NCI-H128 (cell line): ENCODE measurements around the gene SNTG2.

ENCODE experiments used
- DNase-seq: peaks from one replicate; lab custom pipeline; 2025; ENCODE audit not compliant: unreplicated experiment; lab: John Stamatoyannopoulos, UW

SNTG2 gene

DNA sequence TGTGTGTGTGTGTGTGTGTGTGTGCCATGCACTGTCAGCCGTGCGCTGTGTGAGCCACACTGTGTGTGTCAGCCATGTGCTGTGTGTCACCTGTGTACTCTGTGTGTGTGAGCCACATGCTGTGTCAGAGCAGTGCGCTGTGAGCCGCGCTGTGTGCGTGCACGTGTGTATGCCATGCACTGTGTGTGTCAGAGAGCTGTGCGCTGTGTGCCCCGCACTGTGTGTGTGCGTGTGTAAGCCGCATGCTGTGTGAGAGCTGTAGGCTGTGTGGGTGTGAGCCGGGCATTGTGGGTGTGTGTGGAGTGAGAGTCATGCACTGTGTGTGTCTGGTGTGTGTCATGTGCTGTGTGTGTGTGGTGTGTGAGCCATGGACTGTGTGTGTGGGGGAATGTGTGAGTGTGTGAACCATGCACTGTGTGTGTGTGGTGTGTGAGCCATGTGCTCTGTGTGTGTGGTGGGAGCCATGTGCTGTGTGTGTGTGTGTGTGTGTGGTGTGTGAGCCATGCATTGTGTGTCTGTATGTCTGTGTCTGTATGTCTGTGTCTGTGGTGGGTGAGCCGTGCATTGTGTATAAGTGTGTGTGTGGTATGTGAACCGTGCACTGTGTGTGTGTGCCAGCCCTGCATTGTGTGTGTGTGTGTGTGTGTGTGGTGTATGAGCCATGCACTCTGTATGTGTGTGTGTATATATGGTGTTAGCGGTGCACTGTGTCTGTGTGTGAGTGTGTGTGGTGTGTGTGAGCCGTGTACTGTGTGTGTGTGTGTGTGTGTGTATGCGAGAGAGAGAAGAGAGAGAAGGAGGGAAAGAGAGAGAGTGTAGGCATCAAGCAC is 356.3 kb downstream of the SNTG2 start:
- no peak for DNase-seq

DNA sequence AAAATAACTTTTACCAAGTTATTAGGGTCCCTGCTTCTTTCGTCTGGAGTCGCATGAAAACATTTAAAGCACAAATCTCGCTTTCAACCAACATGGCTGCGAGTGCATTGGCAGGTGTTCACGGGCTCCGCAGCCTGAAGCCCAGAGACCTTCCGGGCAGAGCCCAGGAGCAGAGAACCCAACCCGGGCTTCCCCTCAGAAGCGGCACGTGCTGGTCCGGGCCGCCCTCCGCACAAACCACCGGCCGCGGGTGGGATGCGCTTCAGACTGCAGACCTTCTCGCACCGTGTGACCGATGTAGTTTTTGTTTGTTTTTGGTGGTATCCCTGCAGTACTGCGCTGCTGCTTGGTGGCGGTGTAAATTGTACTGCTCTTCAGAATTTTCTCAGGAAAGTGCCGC is 357.0 kb downstream of the SNTG2 start:
- DNase-seq: no peak

DNA sequence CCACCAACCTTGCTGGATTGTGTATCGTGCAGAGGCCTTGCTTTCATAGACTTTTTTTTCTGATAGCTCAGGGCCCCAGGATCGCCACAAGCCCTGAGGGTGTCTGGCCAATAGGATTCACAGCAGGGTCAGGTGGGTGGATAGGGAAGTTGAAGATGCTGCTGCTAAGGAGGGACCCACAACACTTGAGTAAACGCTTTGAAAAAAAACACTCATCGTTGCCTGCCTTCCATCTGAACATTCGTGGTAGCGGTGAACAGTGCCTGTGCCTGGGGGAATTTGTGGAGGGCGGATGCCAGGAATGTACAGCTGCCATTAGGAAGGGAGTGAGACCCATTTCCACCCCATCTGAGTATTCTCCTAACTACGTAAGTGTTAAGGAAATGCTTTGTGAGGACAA is 358.0 kb downstream of the SNTG2 start:
- no peak for DNase-seq

DNA sequence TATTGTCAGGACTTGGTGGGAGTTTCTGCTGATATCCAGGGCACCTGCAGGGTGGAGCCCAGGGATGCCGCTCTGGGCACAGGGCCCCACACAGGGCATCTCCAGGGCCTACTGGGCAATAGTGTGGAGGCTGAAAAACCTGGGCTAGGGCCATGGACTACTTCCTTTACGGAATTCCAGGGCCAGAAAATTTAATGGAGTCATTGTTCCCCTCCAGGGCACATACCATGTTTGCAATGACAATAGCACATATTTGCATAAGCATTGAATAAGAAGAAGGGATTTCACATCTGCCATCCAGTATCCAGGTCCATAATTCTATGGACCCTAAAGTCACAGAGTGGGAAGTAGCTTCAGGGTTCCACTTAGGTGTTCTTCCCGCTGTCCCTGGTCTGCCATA is 358.9 kb downstream of the SNTG2 start:
- no peak for DNase-seq

DNA sequence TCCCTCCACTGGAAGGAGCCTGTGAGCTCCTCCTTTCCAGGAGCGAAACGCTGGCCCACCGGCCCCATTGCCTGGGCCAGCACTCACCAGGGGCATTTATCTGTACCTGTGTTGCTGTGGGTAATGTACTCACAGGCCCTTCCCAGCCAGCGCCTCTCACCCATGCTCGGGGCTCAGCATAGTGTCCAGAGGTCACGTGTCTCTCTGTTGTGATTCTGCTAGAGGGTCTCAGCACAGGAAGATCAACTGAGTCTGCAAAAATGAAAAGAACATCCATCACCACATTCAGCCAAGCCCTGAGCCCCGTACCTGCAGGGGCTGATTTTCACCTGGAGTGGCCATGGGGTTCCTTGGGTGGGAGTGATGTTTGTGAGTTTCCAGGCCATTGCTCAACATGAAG is 359.6 kb downstream of the SNTG2 start:
- no peak for DNase-seq

DNA sequence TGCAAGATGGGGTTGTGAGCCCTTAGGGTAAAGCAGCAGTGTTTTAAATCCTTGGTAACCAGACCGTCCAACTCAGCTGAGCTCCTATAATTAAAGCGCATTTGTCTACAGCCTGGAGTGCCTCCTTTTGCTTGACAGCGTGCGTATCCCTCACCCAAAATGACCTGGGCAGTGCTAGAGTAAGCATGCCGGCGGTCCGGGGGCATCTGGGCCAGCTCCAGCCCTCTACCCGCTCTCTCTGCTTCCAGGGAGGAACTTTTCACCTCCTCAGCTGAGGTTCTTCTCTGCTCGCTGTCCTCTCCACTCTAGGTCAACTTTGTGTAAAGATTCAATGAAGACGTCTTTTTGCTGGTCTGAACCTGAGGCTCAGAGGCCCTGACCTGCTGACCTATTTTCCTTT is 360.2 kb downstream of the SNTG2 start:
- no peak for DNase-seq

DNA sequence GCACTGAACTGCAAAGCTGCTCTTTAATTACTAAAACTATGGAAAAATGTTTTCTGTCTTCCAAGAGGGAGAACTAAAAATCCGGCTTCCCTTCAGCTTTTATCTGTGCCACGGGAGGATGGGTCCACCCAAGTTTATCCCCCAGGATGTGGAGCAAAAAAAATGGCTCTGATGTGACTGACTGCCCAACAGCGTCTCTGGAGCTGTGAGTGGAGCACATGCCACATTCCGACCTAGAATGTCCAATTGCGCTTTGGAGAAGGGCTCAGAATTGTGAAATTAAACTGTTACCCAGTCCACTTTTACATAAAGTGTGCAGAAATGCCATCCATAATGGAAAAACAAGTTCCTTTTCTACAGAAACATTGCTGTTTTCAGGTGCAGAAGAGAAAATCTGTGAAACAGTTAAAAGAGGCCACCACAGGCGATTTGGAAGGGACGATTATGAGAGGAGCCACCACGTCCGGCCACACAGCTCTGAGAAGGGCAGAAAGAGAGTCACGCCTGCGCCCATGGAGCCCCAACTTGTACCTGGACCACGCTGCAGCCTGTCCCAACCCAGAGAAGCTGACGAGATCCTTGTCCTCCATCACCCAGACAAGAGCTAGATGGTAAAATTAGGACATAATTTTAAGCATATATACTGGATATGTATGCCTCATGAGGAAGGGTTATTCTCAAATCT is 362.7 kb downstream of the SNTG2 start:
- no peak for DNase-seq

DNA sequence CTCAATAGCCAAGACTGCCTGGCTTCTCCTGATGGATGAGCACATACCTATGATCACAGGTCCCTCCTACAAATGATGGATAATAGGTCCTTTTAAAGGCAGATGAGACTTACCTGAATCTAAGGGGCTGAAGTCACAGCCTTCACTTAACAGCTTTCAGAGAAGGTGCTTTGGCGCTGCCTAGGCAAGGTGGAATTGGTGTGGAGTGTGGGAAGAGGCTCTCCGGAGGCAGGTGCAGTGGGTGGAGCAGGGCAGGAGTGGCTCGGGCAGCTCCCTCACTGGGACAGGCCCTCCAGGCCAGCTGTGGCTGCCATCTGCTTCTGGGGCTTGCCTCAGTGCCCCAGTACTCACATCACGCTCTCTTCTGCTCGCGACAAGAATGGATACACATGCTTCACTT is 363.6 kb downstream of the SNTG2 start:
- no peak for DNase-seq

DNA sequence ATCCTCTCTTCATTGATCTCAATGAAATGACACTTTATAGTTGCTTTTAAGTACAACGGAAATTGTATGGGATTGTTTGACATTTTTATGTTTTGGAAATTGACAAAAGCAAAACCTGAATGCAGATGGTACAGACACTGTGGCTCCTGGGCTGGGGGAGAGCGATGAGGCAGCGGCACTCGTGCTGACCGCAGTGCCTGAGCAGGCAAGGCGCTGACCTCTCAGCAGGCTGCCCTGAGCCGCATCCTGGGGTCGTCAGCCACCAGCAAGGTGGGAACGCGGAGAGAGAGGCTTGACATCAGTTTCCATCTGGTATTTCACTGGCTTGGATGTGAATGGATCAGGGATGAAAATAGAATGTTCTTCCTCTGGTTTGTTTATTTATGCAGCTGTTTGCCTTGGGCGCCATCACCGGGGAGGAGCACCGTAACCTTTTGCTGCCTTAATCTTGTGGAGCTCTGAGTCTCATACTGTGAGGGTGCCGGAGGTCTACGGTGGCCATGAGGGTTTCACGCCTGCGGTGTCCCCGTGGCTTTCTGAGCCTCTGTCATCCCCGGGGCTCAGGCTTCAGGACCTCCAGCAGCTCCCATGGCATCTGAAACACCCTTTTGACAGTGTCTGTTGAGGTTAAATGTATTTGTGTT is 367.8 kb downstream of the SNTG2 start:
- DNase-seq: no peak

DNA sequence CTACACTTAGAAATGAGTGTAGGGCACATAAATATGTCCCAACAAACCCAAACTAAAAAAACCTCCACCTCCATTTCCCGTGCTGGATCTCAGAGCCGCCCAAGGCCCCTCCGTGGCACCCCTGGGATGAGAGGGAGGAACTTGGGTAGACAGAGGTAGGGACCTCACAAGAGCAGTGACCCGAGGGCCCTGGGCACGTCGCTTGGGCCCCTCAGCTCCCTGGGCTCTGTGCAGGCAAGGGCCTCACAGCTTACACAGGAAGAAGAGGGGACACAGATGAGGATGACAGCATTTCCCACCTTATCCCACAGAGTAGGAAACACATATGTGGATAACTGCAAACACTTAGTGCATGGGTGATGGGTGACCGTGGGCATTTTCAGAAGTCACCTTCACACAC is 368.7 kb downstream of the SNTG2 start:
- no peak for DNase-seq

DNA sequence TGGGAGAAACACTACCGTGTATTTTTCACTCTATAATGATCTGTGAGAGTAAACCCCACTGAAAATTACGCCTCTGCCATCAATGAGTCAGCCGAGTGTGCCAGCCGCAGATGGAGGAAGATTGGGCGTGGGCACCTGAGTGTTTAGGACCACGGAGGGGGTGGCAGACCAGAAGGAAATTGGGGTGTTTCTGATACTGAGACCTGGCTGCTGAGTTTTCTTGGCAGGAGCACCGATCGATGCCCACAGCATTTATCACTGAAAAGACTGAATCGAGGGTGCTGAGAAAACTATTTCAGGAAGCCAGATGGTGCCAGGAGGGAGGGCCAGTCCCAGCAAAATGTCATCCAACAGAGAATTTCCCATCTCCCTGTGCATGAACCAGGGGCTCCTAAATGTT is 370.7 kb downstream of the SNTG2 start:
- DNase-seq: no peak

DNA sequence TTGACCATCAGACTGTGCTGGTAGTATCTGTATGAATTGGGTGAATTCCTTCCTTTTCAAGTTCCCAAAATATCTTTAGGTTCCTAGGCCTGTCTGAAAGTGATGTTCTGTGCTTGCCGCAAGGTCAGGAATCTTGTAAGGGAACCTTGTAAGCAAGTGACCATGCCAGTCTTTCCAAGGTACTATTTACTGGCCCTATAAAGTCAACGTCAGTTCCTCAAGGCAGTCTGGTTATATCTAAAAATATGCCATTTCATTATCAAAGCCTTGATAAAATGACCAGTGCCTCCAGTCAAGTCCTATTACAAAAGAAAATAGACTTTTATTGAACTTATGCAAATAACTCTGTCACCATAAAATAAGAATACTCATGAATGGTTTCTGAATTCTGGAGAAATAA is 374.2 kb downstream of the SNTG2 start:
- DNase-seq: no peak

DNA sequence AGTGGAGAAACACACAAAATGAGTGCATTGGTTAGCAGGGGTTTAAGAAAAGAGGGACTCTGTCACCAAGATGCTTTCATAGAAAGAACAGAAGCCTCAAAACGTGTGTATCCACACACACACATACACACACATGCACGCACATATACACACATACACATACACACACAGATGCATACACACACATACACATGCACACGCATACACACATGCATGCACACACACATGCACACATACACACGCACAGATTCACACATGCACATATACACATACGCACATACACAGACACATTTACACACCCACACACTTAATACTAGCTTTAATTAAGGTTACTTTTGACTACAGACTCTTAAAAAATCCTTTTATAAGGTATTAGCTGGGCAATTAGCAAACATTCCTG is 378.0 kb downstream of the SNTG2 start:
- DNase-seq: no peak

DNA sequence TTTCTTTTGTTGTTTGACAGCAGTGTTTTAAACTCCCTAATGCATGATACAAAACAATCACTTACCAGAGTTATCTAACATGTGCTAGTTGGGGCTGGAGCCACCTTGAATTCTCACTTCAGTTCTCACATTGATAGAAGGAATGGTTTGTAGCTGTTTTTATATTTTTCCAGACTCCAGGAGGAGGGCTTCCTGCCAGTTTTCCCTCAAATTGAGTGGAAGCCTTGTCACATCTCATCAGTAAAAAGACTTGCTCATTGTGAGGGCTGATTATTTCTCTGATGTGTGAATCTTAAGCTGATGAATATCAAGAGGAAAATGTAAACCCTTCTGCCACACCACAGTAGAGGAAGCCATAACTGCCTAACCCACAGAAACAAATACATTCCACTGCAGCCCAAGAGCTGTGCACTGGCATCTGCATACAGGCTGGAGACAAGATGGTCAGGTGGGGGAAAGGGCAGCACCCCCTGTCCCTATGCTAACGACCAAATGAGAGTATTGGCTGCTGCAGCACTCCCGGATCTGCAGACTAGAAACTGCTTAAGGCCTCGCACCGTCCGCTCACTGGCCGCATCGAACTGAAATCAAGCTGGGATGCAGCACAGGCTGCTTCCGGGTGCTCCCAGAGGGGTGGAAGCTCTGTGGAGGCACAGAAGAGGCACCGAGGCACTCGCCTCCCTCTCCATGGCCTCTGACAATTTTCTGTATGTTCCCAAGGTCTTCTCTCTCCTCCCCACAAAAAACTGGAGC is 388.9 kb downstream of the SNTG2 start:
- no peak for DNase-seq

DNA sequence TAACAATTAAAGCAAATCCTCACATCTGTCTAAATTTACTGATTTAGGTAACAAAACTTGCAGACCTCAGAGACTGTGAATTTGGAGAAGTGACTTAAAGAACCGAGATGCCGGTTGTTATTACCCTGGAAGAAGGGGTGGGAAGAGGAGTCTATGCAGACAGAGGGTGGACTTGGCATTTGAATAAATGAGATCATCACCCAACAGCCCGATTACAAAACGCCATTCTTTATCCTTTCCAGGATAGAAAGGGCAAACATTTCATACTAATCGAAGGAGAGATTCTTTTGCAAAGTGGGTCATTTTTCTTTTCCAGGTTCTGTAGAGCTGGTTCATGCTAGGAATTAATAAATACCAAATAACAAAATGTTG is 389.5 kb downstream of the SNTG2 start:
- DNase-seq: no peak

DNA sequence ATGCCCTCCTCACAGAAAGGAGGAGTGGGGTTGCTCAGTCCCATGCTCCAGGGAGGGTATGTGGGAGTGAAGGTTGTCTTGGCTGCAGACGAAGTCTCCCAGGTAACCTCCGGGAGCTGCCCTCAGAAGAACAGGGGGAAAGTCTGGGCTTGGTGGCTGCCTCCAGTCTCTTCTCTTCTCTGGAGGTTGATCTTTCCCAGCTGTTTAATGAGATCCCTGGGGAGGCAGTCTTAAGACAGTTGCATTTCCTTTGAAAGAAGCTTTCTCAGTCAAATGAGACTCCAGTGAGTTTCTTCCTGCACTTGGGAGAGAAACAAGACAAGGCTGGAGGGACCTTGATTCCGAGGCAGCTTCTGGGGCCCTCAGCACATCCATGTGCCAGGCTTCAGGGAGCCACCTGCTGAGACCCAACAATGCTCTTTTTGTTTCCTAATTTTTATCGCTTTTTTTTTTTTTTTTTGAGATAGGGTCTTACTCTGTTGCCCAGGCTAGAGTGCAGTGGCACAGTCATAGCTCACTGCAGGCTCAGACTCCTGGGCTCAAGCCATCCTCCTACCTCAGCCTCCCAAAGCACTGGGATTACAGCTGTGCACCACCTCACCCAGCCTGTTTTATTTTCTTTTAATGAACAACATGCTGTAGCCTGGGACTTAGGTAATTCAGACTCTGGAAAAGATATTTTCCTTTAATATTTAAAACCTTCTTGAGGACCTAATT is 390.9 kb downstream of the SNTG2 start:
- no peak for DNase-seq

DNA sequence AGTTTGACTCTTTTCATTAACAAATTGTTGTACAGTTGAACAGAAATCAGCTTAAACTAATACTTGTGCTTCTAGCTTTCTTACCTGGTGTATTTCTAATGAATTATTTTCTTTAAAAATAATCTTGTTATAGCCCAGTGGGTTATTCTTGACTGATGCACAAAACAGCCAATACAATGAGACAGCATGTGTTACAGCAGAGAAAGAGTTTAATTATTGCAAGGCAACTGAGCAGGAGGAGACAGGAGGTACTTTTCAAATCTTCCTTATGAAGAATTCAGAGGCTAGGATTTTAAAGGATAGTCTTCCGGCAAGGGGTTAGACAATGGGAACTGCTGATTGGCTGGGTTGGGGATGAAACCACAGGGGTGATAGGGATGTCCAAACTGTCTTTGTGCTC is 398.1 kb downstream of the SNTG2 start:
- DNase-seq: no peak

DNA sequence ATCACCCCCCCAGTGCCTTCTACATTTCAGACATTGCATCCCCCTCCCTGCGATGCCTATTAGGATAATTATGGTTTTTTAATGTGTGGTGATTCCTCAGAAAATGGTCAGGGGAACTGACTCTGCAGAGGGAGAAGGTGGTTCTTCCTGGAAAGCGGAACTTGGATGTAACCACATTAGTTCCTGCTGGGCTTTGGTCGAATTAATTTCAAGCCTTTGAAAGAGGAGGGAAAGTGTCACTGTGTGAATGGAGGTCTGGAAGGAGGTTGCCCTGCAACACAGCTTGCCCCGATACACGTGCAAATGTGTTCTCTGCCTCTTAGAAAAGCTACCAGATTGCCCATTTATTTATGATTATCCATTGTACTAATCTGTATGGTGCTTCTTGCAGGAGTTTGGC is 399.5 kb downstream of the SNTG2 start:
- DNase-seq: no peak

DNA sequence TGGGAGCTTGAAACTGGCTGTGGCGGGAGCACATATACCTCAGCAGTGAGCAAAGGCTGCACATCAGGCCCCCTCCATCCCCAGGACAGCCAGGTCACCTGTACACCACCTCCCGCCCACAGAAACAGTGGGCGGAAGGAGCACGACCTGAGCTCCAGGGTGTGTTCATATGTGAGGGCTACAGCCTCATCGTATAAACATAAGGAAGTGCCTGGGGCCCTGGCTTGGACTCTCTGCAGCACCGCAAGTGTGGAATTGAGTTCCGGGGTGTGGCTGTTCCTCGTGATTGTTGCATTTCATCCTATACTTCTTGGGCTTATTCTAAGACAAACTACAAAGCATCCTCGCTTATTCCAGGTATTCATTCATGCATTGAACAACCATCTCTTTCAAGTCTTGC is 402.5 kb downstream of the SNTG2 start:
- DNase-seq: no peak

DNA sequence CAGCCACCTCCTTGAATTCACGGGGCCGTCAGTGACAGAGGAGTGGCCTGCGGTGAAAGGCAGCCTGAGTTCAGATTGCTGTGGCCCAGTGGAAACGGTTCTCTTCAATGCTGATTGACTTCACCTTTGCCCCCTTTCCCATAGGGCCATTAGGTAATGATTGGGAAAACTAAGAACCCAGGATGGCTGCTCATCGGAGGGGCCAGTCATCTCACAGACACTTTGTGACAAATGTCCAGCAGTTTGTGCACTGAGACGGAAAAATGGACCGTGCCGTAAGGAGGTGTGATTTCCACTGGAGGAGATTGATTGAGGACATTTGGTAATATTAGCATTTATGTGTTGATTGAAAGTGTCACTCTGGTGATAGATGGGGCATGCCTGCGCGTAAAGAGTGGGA is 402.9 kb downstream of the SNTG2 start:
- no peak for DNase-seq

DNA sequence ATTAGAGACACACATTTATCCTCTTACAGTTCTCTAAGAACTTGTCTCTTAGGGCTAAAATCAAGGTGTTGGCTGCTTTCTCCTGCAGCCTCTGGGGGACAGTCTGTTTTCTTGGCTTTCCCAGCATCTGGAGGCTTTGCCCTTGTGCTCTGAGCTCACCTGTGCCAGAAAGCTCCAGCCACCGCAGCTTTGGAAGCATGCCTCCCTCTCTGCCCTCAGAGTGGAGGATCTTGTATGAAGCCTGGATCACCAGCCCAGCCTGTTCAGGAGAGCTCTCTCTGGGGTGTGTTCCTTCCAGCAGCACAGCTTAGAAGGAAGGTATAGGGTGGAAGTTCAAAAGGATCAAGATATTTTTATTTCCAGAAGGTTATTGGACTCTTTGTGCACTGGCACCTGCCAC is 409.5 kb downstream of the SNTG2 start:
- no peak for DNase-seq
